CD1c-positive myeloid dendritic cell (primary cell): Measurements from ENCODE around the gene PLEKHA8.
A peak's percentile ranks its signal among the peaks of the same experiment; 100 is the strongest.

Experiments used
- DNase-seq: peaks from one replicate; pipeline ENCODE4 v3.0.0-alpha.2; 2016; ENCODE audit errors: extremely low spot score

The PLEKHA8 gene

GRCh38 chr7:30168835-30169573 is 140.8 kb downstream of the PLEKHA8 start:
- DNase-seq = peak; percentile 66

DNA sequence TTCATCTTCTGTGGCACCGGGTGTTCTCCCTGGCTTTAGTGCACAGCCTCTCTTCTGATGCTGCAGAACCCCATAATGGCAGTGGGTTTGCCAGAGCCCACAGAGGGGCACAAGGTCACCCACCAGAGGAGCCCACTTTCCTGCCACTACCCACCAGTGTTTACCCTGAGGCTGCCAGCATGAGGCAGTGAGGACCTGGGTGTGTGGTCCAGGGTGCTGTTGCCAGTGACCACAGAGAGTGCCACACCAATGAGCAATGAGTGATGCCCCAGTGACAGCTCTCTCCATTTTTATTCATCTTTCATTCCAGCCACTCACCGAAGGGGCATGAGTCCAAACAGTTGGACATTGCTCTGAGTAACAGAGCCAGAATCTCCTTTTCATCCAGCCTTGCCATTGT is 141.4 kb downstream of the PLEKHA8 start:
- no peak for DNase-seq

DNA sequence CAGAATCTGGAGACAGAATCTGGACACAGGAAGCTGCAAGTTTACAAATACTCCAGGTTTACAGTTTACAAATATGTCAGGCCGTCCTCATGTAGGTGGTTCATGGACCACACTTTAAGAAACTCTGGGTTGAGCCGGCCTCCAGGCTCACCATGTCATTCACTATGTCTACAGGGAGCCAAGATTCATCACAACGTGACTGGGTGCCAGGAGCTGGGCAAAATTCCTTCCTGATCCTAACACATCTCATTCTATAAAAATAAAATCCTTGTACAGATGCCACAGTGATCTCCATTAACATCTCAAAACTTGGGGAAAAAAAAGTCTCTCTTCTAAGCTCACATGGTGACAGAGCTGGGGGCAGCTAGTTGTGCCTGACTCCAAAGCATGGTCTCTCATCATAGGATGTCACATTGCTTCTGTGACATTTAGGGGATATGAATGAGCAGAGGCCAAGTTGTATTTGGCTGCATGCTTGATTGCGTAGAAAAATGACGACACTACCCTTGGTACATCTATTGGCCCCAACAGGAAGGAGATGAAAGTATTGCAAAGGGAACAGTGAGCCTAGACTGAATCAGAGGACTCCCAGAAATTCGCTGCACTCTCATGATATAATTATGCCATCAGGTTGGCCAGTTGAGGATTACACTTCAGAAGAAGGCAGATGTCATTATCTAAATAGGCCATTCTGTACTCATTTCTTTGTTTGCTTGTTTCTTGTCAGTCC is 142.4 kb downstream of the PLEKHA8 start:
- DNase-seq = peak; percentile 51

GRCh38 chr7:30171766-30172447 is 143.7 kb downstream of the PLEKHA8 start:
- DNase-seq = no peak

DNA sequence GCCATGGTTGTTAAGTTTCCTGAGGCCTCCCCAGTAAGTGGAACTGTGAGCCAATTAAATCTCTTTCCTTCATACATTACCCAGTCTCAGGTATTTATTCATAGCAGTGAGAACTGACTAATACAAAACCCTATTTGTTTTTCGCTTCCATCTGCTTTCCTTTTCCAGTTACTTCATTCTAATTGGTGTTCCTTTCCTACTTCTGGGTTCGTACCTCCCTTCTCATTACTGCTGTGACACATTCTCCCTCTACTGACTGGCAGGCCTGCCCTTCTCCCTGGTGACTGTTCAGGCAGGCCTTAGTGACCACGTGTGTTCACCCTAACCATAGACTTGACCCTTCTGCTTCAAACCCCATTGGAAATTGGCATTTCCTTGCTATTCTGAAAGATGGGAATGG is 144.2 kb downstream of the PLEKHA8 start:
- no peak for DNase-seq

DNA sequence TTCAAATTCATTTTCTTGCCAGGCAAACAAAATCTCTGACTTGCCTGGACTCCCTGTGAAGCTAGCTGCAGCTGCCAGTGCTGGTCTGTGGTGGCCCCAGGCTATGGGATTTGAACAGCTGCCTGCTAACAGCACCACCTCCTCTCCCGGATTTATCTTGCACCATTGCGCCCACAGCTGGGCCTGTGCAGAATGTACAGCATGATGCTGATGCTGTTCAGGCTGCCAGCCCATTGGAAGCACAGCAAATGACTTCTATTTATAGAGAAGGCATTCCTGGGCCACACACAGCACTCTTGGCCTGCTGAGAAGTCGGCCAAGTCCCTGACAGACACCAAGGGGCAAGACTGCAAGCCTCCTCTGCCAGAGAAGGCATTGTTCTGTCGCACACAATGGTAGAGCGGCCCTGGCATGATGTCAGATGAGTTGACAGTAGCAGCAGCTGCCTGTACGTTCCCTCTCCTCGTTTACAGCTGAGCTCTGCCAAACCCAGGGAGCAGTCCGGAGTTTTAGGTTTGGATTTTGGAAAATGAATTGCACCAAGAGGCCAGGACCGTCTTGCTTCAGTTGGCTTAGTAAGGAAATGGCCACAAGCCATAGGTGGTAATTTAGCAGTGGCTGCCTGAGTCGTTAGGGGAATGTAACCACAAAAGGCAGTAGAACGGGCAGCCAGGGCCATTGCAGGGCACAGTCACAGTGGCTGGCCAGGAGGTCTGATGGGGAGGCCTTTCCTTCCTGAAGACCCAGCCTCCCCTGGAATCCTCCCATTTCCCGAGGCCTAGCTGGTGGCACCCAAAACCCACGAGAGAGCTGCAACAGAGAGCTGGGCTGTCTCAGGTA is 145.1 kb downstream of the PLEKHA8 start:
- DNase-seq = no peak

DNA sequence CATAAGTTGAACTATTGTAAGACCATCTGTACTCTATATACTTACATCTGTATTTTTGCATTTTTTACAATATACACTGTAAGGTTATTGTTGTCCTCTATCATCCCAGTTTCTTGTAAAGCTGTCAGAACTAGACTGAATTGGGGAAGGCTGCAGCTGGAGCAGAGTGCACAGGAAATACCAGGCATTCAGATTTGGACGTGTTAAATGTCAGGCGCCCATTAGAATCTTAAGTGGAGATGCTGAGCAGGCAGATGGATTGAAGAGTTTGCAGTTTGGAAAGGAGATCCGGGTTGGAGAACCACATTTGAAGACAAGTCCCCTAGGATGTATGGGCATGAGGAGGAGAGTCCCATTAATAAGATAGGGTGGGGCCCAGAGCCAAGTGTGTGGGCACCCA is 147.0 kb downstream of the PLEKHA8 start:
- no peak for DNase-seq

DNA sequence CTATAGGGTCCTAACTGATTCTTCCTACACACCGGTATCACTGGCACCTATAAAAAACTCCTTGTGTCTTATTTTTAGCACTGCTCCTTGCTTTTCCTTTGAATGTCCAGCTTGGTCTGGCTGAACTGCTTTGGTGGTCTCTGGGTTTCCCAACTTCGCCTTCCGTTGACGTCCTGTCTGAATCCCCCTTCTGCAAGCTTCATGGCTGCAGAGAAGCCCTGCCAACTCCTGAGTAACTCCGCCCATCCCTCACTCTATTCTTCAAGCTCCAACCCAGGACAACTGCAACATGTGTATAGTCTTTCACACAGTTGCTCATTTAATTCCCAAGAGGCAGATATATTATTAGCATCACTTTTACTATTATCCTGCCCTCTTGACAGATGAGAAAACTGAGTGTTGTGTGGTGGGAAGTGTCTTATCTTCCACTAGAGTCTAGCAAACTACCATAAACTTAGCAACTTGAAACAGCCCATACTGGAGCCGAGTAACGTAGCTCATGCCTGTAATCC is 147.5 kb downstream of the PLEKHA8 start:
- no peak for DNase-seq

GRCh38 chr7:30176463-30177109 is 148.4 kb downstream of the PLEKHA8 start:
- peak; percentile 75 for DNase-seq

- DNase-seq = no peak
Measured at GRCh38 chr7:30177186-30177585, 149.0 kb downstream of the PLEKHA8 start.

GRCh38 chr7:30177965-30178364 is 149.8 kb downstream of the PLEKHA8 start:
- no peak for DNase-seq

DNA sequence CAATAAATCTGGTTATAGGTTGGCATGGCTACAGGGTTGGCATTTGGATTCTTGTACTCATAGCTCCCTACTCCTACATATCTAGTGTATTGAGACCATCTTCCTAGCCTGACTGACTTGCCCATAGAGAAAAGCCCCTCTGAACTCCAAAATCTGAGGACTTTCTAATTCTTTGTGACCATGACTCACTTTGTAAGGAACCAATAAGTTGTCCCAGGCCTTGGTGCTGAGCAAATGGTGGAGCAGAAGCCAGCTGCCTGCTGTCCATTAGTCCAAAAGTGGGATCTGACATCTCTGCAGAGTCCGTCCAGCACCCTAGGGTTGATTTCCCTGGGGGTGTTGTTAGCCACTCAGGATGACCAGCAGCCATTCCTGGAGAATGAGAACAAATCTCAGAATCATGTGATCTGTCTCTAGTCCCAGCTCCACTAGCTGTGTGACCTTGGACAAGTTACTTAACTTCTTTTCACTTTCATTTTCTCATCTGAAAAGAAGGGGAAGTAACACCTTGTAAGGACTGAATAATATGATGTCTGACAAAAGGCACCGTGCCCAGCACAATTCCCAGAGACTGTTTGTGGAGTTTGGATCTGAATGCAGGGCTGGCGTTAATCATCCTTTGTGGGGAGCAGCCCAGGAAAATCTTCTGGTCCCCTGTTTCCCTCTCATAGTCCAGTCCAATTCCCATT is 150.7 kb downstream of the PLEKHA8 start:
- DNase-seq = peak; percentile 54
